Measurements from ENCODE around the gene ZSWIM1. TPM values are rescaled to one million over a fixed set of nuclear protein-coding genes. Genes with fewer than 3 reads are reported as not detected.

Gene ZSWIM1
- total and polyA plus RNA-seq, 2 of the 13 experiments (the other 11 are each of a cell fraction or from before 2014, with no cell fraction given), result 9.5 to 11.7 TPM

- TF ChIP-seq CAMTA2 (CRISPR knock-in tag; IDR thresholded peaks at IDR 0.05; ENCODE audit: borderline replicate concordance), result peak; percentile 56; the same call in 1 of the 2 replicates
- no peak for TF ChIP-seq KLF11 (CRISPR knock-in tag; IDR thresholded peaks at IDR 0.05)
- 0 out of 2 replicates have a peak, but pooled peaks have one; percentile 23 for TF ChIP-seq ZNF44 (CRISPR knock-in tag; IDR thresholded peaks at IDR 0.05)
- TF ChIP-seq SNAPC5 (CRISPR knock-in tag; IDR thresholded peaks at IDR 0.05; ENCODE audit: borderline replicate concordance), result no peak
- TF ChIP-seq ATF7-NPFF (CRISPR knock-in tag; IDR thresholded peaks at IDR 0.05; ENCODE audit: low read depth), result 0 out of 2 replicates have a peak, but pooled peaks have one; percentile 34
- no peak for TF ChIP-seq BATF2 (CRISPR knock-in tag; IDR thresholded peaks at IDR 0.05)
- no peak for TF ChIP-seq ZNF569 (CRISPR knock-in tag; IDR thresholded peaks at IDR 0.05; ENCODE audit: borderline replicate concordance)
- TF ChIP-seq FOXC1 (CRISPR knock-in tag; IDR thresholded peaks at IDR 0.05; ENCODE audit: borderline replicate concordance), result no peak
- TF ChIP-seq ZC3H13 (CRISPR knock-in tag; IDR thresholded peaks at IDR 0.05), result no peak; the same call in 1 of the 2 replicates
- TF ChIP-seq ZNF33A (CRISPR knock-in tag; IDR thresholded peaks at IDR 0.05; ENCODE audit: borderline replicate concordance), result no peak
- TF ChIP-seq ZNF883 (CRISPR knock-in tag; IDR thresholded peaks at IDR 0.05; ENCODE audit: not compliant biosample characterization), result peak; percentile 63
- peak; percentile 34; the same call in 1 of the 2 replicates for TF ChIP-seq ZNF547 (CRISPR knock-in tag; IDR thresholded peaks at IDR 0.05)
- TF ChIP-seq ZNF225 (CRISPR knock-in tag; IDR thresholded peaks at IDR 0.05), result no peak
- no peak for TF ChIP-seq DMAP1 (CRISPR knock-in tag; IDR thresholded peaks at IDR 0.05)
- TF ChIP-seq ZHX1 (CRISPR knock-in tag; IDR thresholded peaks at IDR 0.05; ENCODE audit: low read depth), result peak; percentile 42; the same call in 1 of the 2 replicates
- 0 out of 2 replicates have a peak, but pooled peaks have one; percentile 53 for TF ChIP-seq ZNF672 (CRISPR knock-in tag; IDR thresholded peaks at IDR 0.05)
- no peak for TF ChIP-seq ZMAT5 (CRISPR knock-in tag; IDR thresholded peaks at IDR 0.05; ENCODE audit: borderline replicate concordance, low read depth)
- no peak for TF ChIP-seq ZNF816 (CRISPR knock-in tag; IDR thresholded peaks at IDR 0.05; ENCODE audit: borderline replicate concordance)
- TF ChIP-seq GMEB1 (CRISPR knock-in tag; IDR thresholded peaks at IDR 0.05; ENCODE audit: borderline replicate concordance), result peak; percentile 17; the same call in 1 of the 2 replicates
- no peak for TF ChIP-seq ETS1 (CRISPR knock-in tag; IDR thresholded peaks at IDR 0.05)
- TF ChIP-seq NFE2L1 (CRISPR knock-in tag; IDR thresholded peaks at IDR 0.05; ENCODE audit: borderline replicate concordance), result no peak
These were observed 2.1 kb downstream of the ZSWIM1 start (continued) for GRCh38 chr20:45883100-45883469.
